Panc1 (cell line): ENCODE measurements around the gene SLC6A6. TPM values are rescaled to one million over a fixed set of nuclear protein-coding genes. Genes with fewer than 3 reads are reported as not detected.

Experiments
- ATAC-seq: fragments of 200-7000 bp; cut with Tn5 transposase; 2 replicates; pipeline ENCODE4 v1.9.1; 2020; ENCODE audit warnings: mild to moderate bottlenecking, moderate library complexity
- BruUV-seq: library from RNA; stranded (reverse); fragments of 400-500 nt; replicated peaks from 2 replicates; lab custom pipeline; 2021; lab: Mats Ljungman, UMichigan
- CTCF ChIA-PET: fragments of 300-600 bp; sonication (Branson Sonifier 250); formaldehyde crosslinking; loops from one replicate; lab custom pipeline; 2022; ENCODE audit warnings: antibody characterized with exemption; lab: Charles Lee
- POLR2A ChIA-PET: fragments of 300-600 bp; sonication (Branson Sonifier 250); formaldehyde crosslinking; loops from one replicate; lab custom pipeline; 2022; ENCODE audit warnings: antibody characterized with exemption; lab: Charles Lee
- DNase-seq: peaks from one replicate; pipeline ENCODE4 v3.0.0-alpha.2; 2010; ENCODE audit warnings: low read depth, low spot score
- H3K27ac ChIP-seq: 2 replicates; pipeline ENCODE4 v1.5.1; 2011; ENCODE audit warnings: mild to moderate bottlenecking, low read length, inconsistent platforms
- H3K27me3 ChIP-seq: fragments of 200-500 bp; sonication (Bioruptor generic); 2 replicates; pipeline ENCODE4 v1.6.0; 2014; ENCODE audit warnings: low read length, inconsistent platforms; ENCODE audit not compliant: control insufficient read depth, insufficient read depth
- H3K36me3 ChIP-seq: fragments of 200-500 bp; sonication (Bioruptor generic); 2 replicates; pipeline ENCODE4 v1.5.1; 2014; ENCODE audit warnings: inconsistent platforms, mild to moderate bottlenecking, low read length, moderate library complexity; ENCODE audit not compliant: control insufficient read depth, insufficient read depth
- H3K4me1 ChIP-seq: 2 replicates; pipeline ENCODE4 v1.5.1; 2011; ENCODE audit warnings: inconsistent platforms, mild to moderate bottlenecking, low read length, moderate library complexity; ENCODE audit not compliant: control insufficient read depth, insufficient read depth
- H3K4me3 ChIP-seq, 2 experiments: 2 replicates each; pipeline ENCODE4 v1.5.1; 2011 to 2012; ENCODE audit warnings: low read depth in 2 of 2, low read length in 2 of 2, mild to moderate bottlenecking in 2 of 2, inconsistent platforms in 1 of 2, moderate library complexity in 1 of 2
- H3K9me3 ChIP-seq: fragments of 200-500 bp; sonication (Bioruptor generic); 2 replicates; pipeline ENCODE4 v1.5.1; 2014; ENCODE audit warnings: low read depth, mild to moderate bottlenecking, inconsistent platforms, low read length, moderate library complexity; ENCODE audit not compliant: control insufficient read depth, insufficient read depth
- POLR2AphosphoS5 ChIP-seq: IDR thresholded peaks from 2 replicates; pipeline ENCODE4 v1.6.1; 2012; ENCODE audit warnings: mild to moderate bottlenecking, low read depth, low read length, moderate library complexity
- SIN3A ChIP-seq: IDR thresholded peaks from 2 replicates; pipeline ENCODE4 v1.6.1; 2012; ENCODE audit warnings: low read depth, mild to moderate bottlenecking, low read length, moderate library complexity, borderline replicate concordance; ENCODE audit not compliant: insufficient read depth
- TCF7L2 ChIP-seq: IDR thresholded peaks from 2 replicates; pipeline ENCODE4 v1.6.1; 2011; ENCODE audit warnings: mild to moderate bottlenecking, low read depth, low read length, inconsistent platforms
- in situ Hi-C: cut with HindIII; loops from 2 replicates; pipeline ENCODE4 v1.10.0; 2016; ENCODE audit warnings: low sequenced_read_pairs, low pct_unique_long_range_greater_than_20kb
- intact Hi-C: fragments of 100-400 bp; cut with micrococcal nuclease; formaldehyde crosslinking; loops from one replicate; pipeline ENCODE4 v1.10.0; 2022; ENCODE audit not compliant: unreplicated experiment
- total RNA-seq: library from RNA; stranded (reverse); gene quantifications from one replicate; pipeline ENCODE4 v1.2.1, GENCODE V29; 2021; ENCODE audit not compliant: unreplicated experiment
- TF ChIP-seq, protein P1 (sequence below): fragments of 450-650 bp; IDR thresholded peaks from 2 replicates; pipeline ENCODE4 v1.5.1; 2017; ENCODE audit warnings: mild to moderate bottlenecking
- TF ChIP-seq, protein P2 (sequence below), 2 experiments: IDR thresholded peaks; 2 replicates each; pipeline ENCODE4 v1.6.1; 2011 to 2012; ENCODE audit warnings: low read depth in 2 of 2, control low read depth in 1 of 2, low read length in 1 of 2, mild to moderate bottlenecking in 1 of 2, moderate library complexity in 1 of 2; ENCODE audit not compliant: insufficient read depth in 1 of 2

Gene SLC6A6
- total RNA-seq, 1 experiment from 2014 or later: 61.0 TPM

DNA sequence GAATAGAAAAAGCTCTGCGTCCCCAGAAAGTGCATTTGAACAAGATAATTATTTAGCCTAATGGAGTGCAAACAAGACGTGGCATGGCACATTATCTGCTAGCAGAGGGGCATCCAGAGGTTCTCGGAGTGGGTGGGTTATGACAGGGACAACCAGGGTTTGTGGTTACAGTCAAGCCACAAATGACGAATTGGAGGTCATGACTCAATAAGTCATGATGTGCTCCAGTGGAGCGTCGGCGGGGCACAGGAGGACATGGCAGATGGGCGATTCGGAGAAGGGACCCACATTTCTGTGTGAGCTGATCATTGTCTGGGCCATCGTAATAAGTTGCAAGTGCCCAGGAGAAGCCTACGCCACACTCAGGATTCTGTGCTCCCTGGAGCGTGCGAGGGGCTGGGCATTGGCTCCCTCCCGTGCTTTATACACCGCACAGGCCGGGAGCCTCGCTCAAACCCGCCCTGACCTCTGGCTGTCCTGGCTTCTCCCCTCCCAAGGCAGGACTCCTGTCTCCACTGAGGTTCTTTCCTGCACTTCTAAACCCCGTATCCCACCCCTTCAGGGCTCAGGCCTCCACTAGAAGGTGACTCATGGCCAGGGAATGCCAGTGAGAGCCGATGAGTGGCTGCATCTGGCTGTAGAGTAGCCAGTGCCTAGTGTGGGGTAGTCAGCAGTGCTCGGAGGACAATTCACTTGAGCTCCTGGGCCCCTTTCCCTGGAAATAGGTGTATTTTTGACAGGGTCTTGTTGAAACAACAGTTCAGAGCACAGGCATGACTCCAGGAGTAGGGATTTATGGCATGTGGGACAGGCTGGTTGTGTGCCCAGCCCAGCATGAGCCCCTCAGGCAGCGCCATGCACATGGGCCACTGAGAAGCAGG is 70.3 kb downstream of the SLC6A6 start:
- DNase-seq (no peak), ATAC-seq (peak; percentile 88)
- H3K4me3 ChIP-seq: no peak overlapping the region
- ChIA-PET CTCF (no interaction called here), POLR2A (no interaction called here)
- in situ Hi-C loops: no loop called here
- no peaks in the 10 kb centered on the region for H3K27me3 ChIP-seq
- no peak for TF ChIP-seq TCF7L2
- TF ChIP-seq, protein P1, sequence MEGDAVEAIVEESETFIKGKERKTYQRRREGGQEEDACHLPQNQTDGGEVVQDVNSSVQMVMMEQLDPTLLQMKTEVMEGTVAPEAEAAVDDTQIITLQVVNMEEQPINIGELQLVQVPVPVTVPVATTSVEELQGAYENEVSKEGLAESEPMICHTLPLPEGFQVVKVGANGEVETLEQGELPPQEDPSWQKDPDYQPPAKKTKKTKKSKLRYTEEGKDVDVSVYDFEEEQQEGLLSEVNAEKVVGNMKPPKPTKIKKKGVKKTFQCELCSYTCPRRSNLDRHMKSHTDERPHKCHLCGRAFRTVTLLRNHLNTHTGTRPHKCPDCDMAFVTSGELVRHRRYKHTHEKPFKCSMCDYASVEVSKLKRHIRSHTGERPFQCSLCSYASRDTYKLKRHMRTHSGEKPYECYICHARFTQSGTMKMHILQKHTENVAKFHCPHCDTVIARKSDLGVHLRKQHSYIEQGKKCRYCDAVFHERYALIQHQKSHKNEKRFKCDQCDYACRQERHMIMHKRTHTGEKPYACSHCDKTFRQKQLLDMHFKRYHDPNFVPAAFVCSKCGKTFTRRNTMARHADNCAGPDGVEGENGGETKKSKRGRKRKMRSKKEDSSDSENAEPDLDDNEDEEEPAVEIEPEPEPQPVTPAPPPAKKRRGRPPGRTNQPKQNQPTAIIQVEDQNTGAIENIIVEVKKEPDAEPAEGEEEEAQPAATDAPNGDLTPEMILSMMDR: no peak
- TF ChIP-seq, protein P2, sequence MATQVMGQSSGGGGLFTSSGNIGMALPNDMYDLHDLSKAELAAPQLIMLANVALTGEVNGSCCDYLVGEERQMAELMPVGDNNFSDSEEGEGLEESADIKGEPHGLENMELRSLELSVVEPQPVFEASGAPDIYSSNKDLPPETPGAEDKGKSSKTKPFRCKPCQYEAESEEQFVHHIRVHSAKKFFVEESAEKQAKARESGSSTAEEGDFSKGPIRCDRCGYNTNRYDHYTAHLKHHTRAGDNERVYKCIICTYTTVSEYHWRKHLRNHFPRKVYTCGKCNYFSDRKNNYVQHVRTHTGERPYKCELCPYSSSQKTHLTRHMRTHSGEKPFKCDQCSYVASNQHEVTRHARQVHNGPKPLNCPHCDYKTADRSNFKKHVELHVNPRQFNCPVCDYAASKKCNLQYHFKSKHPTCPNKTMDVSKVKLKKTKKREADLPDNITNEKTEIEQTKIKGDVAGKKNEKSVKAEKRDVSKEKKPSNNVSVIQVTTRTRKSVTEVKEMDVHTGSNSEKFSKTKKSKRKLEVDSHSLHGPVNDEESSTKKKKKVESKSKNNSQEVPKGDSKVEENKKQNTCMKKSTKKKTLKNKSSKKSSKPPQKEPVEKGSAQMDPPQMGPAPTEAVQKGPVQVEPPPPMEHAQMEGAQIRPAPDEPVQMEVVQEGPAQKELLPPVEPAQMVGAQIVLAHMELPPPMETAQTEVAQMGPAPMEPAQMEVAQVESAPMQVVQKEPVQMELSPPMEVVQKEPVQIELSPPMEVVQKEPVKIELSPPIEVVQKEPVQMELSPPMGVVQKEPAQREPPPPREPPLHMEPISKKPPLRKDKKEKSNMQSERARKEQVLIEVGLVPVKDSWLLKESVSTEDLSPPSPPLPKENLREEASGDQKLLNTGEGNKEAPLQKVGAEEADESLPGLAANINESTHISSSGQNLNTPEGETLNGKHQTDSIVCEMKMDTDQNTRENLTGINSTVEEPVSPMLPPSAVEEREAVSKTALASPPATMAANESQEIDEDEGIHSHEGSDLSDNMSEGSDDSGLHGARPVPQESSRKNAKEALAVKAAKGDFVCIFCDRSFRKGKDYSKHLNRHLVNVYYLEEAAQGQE (IDR thresholded peaks at IDR 0.05; ENCODE audit: insufficient read depth in 1 of 2, low read depth in 2 of 2, low read length in 1 of 2): no peak
- TF ChIP-seq POLR2AphosphoS5: no peak
- TF ChIP-seq SIN3A: no peak
- no peaks in the 10 kb centered on the region for H3K36me3 ChIP-seq
- peaks cover 11% of the 10 kb centered on the region for H3K4me1 ChIP-seq
- no TSS peak for BruUV-seq
- intact Hi-C loops: no loop called here
- no peak overlapping the region; the same call in 1 of the 2 replicates for H3K27ac ChIP-seq
- H3K9me3 ChIP-seq: no peaks in the 10 kb centered on the region

DNA sequence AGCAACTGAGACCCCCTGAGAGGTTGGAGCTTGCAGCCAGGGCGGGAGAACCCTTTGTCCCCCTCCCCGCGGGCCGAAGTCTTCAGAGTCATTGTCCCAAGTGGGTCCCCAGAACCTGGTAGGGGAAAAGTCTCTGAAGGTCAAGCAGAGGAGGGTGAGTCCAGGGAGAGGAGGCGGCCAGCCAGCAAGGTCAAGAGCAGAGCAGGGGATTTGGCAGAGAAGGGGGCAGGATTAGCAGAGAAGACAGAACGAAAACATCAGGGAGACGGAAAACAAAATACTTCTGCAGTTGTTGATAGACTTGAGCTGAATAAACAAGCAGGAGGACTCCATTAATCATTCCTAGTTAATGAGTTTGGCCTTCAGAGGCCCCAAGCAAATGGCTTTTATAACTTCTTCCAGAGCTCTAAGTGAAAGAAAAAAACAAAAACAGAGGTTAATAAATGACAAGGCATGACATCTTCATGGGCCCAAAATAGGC is 71.0 kb downstream of the SLC6A6 start:
- no peaks in the 10 kb centered on the region for H3K36me3 ChIP-seq
- no TSS peak for BruUV-seq
- H3K27me3 ChIP-seq: no peaks in the 10 kb centered on the region
- ATAC-seq: no peak
- no peak overlapping the region for H3K4me3 ChIP-seq
- H3K4me1 ChIP-seq: peaks cover 11% of the 10 kb centered on the region
- DNase-seq: no peak
- ChIA-PET CTCF (no interaction called here), POLR2A (no interaction called here)
- TF ChIP-seq POLR2AphosphoS5 (no peak), TCF7L2 (no peak), SIN3A (no peak)
- TF ChIP-seq, protein P2 (IDR thresholded peaks at IDR 0.05; ENCODE audit: insufficient read depth in 1 of 2, low read depth in 2 of 2, low read length in 1 of 2): no peak
- TF ChIP-seq, protein P1: no peak
- intact Hi-C loops (no loop called here), in situ Hi-C loops (no loop called here)
- H3K9me3 ChIP-seq: no peaks in the 10 kb centered on the region
- H3K27ac ChIP-seq: no peak overlapping the region
